ENCODE data around the gene INPP4A.

- TF ChIP-seq CTCF (IDR thresholded peaks at IDR 0.05) (no peak), POLR2A (IDR thresholded peaks at IDR 0.05) (no peak), POLR2AphosphoS5 (IDR thresholded peaks at IDR 0.05) (no peak)
Observed at GRCh38 chr2:98404556-98405250, 40.0 kb upstream of the INPP4A start.
